ENCODE measurements around the gene NR1H2. TPM values are rescaled to one million over a fixed set of nuclear protein-coding genes. Genes with fewer than 3 reads are reported as not detected.
"Not testable (repeated sequence)": the region's sequence is repeated elsewhere in the genome, so short reads cannot be mapped to it uniquely, and the experiment has no call there.

The NR1H2 gene
- total RNA-seq, 4 donors from 2014 or later, result 73.5 to 93.5 (median 82.0) TPM

DNA sequence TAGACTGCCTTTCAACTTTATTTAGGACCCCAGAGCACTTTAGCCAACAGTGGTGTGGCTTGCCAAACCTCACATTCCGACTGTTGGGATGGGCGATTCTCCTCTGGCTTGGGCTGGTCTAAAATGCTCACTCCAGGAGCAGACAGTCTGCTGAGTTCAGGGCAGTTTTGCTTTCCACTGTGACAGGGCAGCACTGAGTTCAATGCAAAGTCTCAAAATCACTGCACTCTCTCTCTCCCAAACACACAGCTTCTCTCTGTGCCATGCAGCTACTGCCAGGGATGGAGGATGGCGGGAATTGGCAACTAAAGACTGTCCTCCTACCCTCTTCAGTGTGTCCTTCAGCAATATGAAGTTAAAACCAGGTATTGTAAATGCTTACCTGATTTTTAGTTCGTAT, 24.0 kb upstream of the NR1H2 start:
- TF ChIP-seq, protein P1, sequence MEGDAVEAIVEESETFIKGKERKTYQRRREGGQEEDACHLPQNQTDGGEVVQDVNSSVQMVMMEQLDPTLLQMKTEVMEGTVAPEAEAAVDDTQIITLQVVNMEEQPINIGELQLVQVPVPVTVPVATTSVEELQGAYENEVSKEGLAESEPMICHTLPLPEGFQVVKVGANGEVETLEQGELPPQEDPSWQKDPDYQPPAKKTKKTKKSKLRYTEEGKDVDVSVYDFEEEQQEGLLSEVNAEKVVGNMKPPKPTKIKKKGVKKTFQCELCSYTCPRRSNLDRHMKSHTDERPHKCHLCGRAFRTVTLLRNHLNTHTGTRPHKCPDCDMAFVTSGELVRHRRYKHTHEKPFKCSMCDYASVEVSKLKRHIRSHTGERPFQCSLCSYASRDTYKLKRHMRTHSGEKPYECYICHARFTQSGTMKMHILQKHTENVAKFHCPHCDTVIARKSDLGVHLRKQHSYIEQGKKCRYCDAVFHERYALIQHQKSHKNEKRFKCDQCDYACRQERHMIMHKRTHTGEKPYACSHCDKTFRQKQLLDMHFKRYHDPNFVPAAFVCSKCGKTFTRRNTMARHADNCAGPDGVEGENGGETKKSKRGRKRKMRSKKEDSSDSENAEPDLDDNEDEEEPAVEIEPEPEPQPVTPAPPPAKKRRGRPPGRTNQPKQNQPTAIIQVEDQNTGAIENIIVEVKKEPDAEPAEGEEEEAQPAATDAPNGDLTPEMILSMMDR (IDR thresholded peaks at IDR 0.05), result no peak
- no peak for DNase-seq (ENCODE audit: low spot score)
- no peak for ATAC-seq (ENCODE audit: low FRiP score)

DNA sequence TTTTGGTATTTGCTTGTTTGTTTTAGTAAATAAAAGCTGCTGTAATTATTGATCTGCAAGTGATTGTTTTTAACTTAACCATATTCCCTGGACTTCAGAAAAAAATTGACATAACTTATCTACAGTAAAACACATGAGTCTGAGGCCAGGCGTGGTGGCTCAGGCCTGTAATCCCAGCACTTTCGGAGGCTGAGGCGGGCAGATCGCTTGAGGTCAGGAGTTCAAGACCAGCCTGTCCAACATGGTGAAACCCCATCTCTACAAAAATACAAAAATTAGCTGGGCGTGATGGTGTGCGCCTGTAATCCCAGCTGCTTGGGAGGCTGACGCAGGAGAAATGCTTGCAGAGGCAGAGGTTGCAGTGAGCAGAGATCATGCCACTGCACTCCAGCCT, 22.8 kb upstream of the NR1H2 start:
- not testable (repeated sequence) for DNase-seq (ENCODE audit: low spot score); ATAC-seq (ENCODE audit: low FRiP score)

DNA sequence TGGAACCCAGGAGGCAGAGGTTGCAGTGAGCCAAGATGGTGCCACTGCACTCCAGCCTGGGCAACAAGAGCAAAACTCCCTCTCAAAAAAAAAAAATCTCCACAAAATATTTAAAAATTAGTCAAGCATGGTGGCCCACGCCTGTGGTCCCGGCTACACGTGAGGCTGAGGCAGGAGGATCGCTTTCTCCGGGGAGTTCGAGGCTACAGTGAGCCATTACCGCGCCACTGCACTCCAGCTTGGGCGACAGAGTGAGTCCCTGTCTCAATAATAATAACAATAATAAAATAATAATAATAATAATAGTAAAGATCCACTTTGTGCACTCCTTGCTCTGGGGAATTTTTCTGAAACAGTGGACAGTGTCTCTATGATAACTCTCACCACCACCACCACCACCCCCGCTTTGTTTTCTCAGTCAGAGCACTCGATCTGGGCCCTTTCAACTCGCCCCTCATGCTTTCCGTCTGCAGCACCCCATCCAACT, 19.5 kb upstream of the NR1H2 start:
- TF ChIP-seq, protein P1 (IDR thresholded peaks at IDR 0.05), result no peak
- DNase-seq (ENCODE audit: low spot score) (no peak), ATAC-seq (ENCODE audit: low FRiP score) (no peak)

DNA sequence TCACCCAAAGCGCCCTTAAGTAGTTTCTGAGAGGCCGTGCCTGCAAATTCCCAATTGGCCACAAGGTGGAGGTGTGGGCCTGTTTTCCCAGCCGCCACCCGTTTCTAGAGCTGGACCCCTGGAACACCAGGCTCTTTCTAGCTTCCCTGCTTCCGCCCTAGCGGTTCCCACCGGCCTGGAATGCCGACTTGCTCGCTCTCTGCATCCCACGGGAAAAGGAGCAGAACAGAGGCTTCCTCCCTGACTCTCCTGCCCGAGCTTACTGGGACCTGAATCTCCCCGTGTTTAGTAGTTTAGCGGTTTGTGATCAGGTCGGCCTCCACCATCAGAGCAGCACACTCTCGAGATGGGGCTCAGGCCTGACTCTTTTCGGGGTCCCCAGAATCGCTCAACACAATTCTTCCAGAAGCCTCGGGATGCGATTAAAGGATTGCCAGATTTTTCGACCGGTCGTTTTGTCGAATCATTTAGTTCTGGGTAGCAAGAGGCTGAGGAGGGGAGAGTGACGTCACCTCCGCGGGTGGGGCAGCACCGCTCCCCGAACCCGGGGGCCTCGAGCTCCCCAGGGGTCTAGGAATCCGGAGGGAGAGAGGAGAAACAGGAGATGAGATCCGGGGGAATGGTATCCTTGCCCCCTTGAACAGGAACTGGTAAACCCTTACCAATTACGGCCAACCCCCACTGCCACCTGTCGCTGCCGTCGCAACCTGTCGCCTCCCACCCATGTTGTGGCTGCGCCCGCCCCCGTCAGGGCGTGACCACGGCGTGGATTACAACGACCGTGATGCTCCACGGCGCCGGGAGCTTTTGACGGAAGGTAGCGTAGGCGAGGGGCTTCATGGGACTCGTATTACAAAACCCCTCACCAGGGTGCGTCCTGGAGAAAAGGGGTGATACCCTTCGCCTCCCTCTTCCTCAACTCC, 18.8 kb upstream of the NR1H2 start:
- peak; percentile 78 for ATAC-seq (ENCODE audit: low FRiP score)
- TF ChIP-seq, protein P1 (IDR thresholded peaks at IDR 0.05), result peak in 2 of 3 donors; percentile 29 to 89
- peak; percentile 63 for DNase-seq (ENCODE audit: low spot score)

DNA sequence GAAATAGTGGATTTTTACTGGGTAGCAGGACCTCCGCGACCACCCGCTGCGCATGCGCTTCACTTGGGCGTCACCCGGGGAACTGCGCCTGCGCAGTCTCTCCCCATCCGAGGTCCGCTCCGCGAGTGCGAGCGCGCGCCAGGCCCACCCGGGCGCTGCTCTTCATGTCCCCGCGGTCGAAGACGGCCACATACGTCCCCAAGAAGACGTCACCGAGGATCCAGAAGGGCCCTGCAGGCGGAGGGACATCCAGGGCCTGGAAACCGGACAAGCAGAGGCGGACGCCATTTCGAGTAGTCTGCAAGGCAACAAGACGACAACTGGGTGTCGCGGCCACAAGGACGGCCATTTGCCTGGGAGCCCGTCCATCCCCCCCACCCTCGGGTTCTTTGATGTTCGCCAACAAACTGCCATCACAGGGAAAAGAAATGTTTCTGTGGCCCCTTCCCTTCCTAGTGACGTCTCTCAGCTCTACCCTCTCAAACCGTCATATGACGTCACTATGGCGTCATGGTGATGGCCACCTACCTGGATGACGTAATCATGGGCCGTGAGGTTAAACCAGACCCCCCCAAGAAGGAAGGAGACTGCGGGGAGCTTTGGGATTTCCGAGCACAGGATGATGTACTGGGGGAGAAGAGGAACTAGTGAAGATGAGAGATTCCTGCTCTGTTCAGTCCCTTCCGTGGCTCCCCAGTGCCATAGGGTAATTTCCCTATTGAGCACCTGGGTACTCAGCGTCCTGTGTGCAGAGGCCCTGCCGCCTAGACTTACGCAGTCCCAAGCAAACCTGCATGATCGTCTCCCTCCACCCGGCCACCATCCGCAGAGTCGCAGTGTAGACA, 17.6 kb upstream of the NR1H2 start:
- TF ChIP-seq, protein P1 (IDR thresholded peaks at IDR 0.05), result no peak
- DNase-seq (ENCODE audit: low spot score) (no peak), ATAC-seq (ENCODE audit: low FRiP score) (no peak)

DNA sequence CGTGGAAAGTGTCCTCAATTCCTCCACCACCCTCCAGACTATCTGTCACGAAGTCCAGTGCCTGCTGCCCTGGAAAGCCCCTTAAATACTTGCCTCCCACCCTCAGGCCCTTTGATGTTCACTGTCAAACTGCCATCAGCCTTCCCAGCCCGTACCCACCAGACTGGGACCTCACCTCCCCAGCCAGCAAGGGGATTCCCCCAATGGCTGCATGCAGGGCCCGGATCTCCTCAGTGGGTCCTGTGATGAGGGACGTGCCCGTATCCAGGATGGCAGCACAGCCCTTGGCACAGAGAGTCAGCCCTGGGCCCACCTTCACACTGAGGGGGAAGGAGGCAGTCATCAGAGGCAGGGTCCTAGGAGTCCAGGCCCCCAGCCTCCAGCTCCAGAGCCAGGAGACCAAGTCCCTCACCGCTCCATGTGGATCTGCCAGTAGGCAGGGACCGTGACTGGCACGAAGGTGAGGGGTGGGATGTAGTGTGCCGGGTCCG, 16.9 kb upstream of the NR1H2 start:
- ATAC-seq (ENCODE audit: low FRiP score) (no peak), DNase-seq (ENCODE audit: low spot score) (no peak)
- TF ChIP-seq, protein P1 (IDR thresholded peaks at IDR 0.05), result no peak
